OCI-LY7 (cell line): ENCODE results near the gene ACER3.

Experiments
- EZH2phosphoT487 ChIP-seq: fragments of 200-600 bp; sonication (generic); IDR thresholded peaks from 2 replicates; pipeline ENCODE4 v1.6.1; 2018; ENCODE audit warnings: low read depth, borderline replicate concordance, mild to moderate bottlenecking, mixed run types, antibody characterized with exemption, low read length, moderate library complexity, mixed read lengths
- TF ChIP-seq, protein P1 (sequence below): fragments of 200-600 bp; sonication (generic); conservative IDR thresholded peaks from 2 replicates; pipeline ENCODE4 v1.5.1; 2014; ENCODE audit warnings: mild to moderate bottlenecking, antibody characterized with exemption, low read length, moderate library complexity, mixed read lengths

- TF ChIP-seq, protein P1, sequence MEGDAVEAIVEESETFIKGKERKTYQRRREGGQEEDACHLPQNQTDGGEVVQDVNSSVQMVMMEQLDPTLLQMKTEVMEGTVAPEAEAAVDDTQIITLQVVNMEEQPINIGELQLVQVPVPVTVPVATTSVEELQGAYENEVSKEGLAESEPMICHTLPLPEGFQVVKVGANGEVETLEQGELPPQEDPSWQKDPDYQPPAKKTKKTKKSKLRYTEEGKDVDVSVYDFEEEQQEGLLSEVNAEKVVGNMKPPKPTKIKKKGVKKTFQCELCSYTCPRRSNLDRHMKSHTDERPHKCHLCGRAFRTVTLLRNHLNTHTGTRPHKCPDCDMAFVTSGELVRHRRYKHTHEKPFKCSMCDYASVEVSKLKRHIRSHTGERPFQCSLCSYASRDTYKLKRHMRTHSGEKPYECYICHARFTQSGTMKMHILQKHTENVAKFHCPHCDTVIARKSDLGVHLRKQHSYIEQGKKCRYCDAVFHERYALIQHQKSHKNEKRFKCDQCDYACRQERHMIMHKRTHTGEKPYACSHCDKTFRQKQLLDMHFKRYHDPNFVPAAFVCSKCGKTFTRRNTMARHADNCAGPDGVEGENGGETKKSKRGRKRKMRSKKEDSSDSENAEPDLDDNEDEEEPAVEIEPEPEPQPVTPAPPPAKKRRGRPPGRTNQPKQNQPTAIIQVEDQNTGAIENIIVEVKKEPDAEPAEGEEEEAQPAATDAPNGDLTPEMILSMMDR, result no peak
- TF ChIP-seq EZH2phosphoT487, result no peak
Observed at GRCh38 chr11:77035580-77035979, 174.9 kb downstream of the ACER3 start.
